ENCODE results near the gene TBL1XR1.
A peak's percentile ranks its signal among the peaks of the same experiment; 100 is the strongest.

TBL1XR1 gene

GRCh38 chr3:177139220-177139619, 58.1 kb downstream of the TBL1XR1 start:
- peak; percentile 17 to 27 for DNase-seq

DNA sequence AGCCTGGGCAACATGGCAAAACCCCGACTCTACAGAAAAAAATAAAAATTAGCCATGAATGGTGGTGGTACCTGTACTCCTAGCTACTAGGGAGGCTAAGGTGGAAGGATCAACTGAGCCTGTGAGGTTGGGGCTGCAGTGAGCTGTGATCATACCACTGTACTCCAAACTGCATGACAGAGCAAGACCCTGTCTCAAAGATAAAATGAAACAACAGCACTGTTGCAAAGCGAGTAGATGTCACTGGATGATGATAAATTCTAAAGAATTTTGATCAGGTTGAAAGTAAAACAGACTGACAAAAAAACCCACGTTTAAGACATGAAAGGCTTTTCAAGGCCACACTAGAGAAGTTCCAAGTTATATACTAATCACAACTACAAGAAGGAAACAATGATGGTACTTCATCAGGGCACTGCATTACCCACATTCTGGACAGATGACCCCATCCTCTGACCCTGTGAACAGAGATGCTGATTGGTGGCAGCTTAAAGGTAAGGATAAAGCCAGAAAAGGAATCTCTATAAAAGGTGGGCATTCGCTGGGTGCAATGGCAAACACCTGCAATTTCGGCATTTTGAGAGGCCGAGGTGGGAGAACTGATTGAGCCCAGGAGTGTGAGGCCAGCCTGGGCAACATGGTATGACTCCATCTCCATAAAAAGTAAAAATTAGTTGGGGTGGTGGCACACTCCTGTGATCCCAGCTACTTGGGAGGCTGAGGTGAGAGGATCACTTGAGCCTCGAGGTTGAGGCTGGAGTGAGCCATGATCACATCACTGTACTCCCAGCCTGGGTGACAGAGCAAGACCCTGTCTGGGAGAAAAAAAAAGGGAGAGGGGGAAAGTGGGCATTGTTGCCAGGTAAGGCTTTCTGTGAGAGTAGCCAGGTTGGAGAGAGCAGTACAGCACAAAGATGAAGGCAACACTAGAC, 59.2 kb downstream of the TBL1XR1 start:
- DNase-seq: no peak

DNA sequence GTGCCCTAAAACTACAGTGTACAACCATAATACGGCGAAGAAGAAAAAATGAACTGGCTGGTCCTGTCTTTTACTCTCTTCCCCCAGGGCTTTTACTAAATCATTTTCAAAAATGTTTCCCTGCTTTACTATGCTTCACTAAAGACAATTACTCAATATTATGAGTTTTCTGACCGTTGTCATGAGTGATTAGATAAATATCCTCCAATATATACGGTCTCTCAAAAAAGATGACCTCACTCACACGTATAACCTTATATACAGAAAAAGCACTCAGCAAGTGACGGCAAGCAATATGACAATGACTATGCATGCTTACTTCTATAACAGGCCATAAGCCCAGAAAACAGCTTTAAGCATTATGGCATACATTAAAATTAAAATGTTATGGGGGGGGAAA, 60.5 kb downstream of the TBL1XR1 start:
- DNase-seq: no peak

DNA sequence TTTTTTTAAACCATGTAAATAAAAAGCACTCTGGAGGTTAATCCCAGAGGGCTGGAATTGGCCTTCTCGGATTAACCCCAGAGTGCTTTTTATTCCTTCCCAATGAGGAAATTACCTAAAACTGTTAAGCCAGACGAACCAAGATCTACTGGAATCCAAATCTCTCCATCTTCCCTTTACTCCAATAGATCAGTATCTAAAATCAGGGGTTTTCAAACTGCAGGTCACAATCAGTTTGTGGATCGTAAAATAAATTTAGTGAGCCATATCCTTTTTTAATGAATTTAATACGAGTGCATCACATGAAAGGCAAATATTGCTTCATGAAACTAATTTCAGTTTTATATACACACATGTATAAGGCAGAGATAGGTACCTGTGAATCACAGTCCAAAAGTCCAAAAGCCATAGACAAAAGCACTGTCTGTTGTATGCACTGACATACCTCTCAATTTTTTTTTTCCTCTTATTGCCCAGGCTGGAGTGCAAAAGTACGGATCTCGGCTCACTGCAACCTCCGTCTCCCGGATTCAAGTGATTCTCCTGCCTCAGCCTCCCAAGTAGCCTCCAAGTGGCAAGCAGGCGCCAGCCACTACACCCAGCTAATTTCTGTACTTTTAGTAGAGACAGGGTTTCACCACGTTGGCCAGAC, 61.3 kb downstream of the TBL1XR1 start:
- no peak for DNase-seq

- no peak for DNase-seq
Measured at GRCh38 chr3:177134816-177135210, 62.5 kb downstream of the TBL1XR1 start.

- no peak for DNase-seq
Measured at GRCh38 chr3:177133860-177134815, 63.1 kb downstream of the TBL1XR1 start.

DNA sequence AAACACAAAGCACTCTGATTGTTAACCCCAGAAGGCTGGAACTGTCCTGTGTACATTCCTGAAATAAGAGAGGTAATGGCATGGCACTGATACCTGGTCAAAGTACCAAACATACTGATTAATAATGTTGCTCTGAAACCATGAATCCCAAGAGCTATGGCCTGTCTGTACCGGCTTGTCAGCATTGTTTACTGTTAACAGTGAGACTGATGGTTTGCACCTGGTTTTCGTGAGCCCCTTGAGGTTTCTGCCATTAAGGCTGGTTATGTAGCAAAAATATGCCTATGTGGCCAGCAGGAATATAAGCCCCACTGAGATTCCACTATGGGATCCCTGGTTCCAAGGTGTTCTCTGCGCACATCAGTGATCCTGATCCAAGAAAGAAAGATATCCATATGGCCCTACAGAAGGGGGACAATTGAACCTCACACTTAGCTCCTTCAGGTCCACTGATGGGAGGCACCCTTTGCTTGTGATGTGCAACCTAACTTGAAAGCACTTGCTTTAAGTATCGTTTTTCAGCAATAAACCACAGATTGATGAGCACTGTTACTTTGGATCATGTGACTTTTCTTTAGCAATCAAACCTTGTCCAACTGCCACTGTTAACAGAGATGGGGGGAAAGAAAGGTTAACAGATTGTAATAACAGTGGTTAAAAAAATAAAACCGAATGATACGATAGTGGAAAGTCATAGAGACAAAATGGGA, 65.2 kb downstream of the TBL1XR1 start:
- DNase-seq: no peak

GRCh38 chr3:177127008-177127407, 70.3 kb downstream of the TBL1XR1 start:
- DNase-seq: no peak

DNA sequence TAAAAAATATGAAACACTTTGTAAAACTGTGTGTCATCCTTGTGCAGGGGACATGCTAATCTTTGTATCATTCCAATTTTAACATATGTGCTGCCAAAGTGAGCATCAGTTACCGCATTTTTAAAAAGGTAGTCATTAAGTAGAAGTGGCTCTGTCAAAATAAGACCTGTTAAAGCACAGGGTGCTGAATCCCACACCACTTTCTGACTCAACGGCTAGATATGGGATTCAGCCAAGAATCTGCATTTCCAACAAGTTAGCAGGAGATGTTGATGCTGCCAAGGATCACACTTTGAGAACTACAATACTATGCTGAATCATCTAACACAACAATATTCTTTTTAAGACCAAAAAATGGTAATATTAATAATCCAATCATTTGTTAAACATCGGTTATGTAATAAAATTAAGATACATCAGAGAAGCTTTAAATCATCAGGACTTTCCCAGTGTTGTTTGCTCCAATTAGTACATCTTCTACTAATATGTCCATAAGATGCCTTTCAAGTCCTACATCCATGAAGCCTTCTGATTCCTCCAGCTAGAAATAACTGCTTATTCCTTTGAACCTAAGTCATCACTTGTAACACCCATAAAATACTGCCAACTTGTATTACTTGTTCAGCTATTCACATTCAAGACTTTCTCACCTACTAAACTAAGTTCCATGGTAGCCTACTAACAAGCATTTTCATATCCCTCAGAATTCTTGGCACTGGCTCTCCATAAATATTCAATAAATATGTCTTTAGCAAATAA, 71.1 kb downstream of the TBL1XR1 start:
- no peak for DNase-seq

- no peak for DNase-seq
Measured at GRCh38 chr3:177124882-177125281, 72.4 kb downstream of the TBL1XR1 start.

GRCh38 chr3:177123822-177124221, 73.5 kb downstream of the TBL1XR1 start:
- DNase-seq: no peak

DNA sequence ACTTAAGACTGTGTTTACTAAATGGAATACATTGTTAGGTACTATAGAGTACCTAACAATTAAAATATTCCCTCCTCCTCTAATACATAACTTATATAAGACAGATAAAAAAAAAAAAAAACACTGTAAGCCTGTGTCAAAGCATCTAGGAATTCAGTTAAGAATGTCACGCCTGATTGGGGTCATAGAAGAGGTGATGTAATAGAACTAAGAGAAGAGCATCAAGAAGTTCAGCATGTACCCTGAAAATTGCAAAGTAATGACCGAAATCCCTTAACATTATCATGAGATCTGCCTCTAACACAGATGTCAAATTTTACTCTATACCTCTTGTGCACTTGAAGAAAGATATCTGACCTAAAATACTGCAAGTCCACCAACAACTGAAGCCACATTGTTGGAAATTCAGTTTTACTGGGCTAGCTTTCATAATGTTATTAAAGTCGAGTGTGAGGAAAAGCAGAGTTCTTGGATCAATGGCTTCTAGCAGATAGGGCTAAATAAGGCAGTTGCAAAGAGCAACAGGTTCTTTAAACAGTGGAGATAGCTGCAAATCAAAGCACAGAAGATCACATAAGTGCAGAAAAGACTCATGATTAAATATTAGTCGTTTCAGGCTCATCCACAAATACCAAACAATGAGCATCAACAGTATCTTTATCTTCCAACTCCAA, 75.0 kb downstream of the TBL1XR1 start:
- no peak for DNase-seq

DNA sequence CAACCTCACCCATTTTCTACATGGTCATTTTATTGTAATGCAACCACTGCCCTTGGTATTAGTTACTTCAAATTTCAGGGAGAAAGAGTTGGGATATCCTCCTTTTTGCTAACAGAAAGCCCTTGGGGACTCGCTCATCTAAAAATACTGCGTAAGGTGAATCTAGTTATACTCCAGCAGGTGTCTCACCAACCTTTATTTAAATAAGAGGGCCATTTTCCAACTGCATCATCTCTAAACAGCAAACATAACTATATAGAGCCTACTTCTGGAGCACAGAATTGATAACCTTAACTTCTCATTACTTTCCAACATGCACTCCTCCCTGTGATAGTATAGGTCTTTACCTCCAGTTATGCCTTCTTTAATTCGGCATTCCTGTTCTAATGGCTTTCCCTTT, 77.5 kb downstream of the TBL1XR1 start:
- DNase-seq: no peak

DNA sequence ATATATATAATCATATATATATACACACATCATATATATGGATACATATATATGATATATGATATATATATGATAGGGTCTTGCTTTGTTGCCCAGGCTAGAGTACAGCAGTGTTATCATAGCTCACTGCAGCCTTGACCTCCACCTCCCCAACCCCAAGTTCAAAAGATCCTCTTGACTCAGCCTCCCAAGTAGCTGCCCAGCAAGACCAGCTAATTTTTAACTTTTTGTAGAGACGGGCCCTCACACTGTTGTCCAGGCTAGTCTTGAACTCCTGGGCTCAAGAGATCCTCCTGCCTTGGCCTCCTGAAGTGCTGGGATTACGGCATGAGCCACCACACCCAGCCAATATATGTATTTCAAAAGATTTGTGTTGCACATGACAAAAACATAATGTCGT, 83.0 kb downstream of the TBL1XR1 start:
- no peak for DNase-seq

- DNase-seq: no peak
Measured at GRCh38 chr3:177111541-177111949, 85.7 kb downstream of the TBL1XR1 start.

- no peak for DNase-seq
Measured at GRCh38 chr3:177110895-177111294, 86.4 kb downstream of the TBL1XR1 start.

- DNase-seq: no peak
Measured at GRCh38 chr3:177110386-177110785, 86.9 kb downstream of the TBL1XR1 start.

DNA sequence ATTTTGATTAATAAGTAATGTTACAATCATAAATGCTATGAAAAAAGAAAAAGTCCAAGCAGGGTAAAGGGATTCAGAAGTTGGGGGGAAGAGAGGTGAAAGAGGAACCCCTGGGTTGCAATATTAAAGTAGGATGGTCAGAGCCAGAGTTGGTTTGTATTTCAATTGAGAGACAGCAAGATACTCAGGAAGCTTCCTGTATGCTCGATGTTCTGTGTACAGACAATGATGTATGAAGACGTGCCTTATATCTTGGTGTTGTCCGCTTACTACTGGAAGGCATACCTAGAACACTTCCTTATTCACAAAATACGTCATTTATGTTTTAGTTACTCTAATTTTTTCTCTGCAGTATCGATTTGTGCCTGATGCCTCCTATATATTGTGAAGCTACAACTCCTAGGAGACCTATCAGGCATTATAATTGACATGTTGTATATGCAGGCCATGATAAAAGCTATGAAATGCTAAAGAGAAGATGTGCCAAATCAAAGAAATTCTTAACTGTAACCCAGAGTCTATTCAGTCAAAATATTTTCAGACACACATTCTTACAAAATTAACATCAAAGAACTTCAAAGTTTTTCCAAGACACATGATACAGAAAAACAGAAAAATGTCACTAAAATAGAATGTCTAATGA, 87.5 kb downstream of the TBL1XR1 start:
- no peak for DNase-seq

- no peak for DNase-seq
Measured at GRCh38 chr3:177108648-177109047, 88.6 kb downstream of the TBL1XR1 start.

DNA sequence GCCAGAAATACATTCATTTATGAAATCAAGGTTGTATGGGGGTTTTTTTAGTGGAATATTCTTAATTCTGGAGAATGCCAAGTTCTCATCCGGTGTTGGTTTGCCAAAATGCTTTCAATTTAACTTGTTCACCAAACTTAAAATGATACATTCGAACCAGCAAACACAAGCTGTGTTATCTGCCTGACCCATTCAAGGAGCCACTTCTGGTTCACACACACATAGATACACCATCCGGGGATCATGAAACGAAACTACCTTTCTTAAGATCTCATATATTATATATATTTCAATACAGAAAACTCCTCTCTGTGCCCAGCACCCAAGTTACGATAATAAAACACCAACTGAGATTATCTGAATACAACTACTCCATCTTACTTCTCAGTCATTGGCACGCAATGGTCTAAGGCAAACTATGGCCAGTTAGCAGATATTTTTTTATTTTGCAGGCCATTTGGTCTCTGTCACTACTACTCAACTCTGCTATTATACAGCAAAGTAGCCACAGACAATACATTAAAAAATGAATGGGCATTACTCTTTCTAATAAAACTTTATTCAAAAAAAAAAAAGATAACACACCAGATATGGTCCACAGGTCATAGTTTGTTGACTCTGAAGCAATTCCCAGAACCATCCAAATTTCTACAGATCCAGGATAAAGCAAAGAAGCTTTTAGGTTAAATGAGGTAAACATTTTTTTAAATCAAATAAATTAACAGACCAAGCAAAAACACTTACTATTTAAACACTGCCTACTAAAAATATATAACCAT, 89.6 kb downstream of the TBL1XR1 start:
- no peak for DNase-seq
